Vagina (tissue), 2 donors: Measurements from ENCODE around the gene C1orf105.

Source experiments
- POLR2AphosphoS5 ChIP-seq, 2 donors: sonication (generic); formaldehyde crosslinking; IDR thresholded peaks; one replicate each; pipeline ENCODE4 v1.9.0; 2017; ENCODE audit warnings: antibody characterized with exemption in 2 of 2, mild to moderate bottlenecking in 2 of 2, low read depth in 1 of 2; ENCODE audit not compliant: insufficient read depth in 1 of 2
- TF ChIP-seq, protein P1 (sequence below), 3 experiments: fragments of 450-650 bp in 2 of 3; fragments of 200-600 bp in 1 of 3; sonication (generic) in 1 of 3; IDR thresholded peaks; one replicate each; pipeline ENCODE4 v1.5.1; 2017 to 2019; ENCODE audit warnings: antibody characterized with exemption in 3 of 3, mild to moderate bottlenecking in 2 of 3, moderate library complexity in 2 of 3

DNA sequence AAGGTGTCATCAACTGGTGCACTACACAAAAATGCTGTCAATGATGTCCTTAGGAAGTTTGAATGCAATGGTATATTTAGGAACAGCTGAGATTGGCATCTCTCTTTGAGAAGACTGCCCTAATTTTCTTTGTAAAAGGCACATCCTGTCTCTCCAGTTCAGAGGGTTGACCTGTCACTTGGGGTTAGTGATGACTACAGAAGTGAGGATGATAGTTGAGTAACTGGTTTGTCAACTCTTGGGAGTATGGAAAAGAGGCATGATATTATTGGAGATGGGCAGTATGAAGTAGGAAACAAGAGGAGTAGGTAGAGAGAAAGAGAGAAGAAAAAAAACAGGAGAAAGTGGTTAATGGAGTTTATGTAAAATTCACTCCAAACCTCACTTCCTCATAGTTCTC is 63.8 kb downstream of the C1orf105 start:
- TF ChIP-seq, protein P1, sequence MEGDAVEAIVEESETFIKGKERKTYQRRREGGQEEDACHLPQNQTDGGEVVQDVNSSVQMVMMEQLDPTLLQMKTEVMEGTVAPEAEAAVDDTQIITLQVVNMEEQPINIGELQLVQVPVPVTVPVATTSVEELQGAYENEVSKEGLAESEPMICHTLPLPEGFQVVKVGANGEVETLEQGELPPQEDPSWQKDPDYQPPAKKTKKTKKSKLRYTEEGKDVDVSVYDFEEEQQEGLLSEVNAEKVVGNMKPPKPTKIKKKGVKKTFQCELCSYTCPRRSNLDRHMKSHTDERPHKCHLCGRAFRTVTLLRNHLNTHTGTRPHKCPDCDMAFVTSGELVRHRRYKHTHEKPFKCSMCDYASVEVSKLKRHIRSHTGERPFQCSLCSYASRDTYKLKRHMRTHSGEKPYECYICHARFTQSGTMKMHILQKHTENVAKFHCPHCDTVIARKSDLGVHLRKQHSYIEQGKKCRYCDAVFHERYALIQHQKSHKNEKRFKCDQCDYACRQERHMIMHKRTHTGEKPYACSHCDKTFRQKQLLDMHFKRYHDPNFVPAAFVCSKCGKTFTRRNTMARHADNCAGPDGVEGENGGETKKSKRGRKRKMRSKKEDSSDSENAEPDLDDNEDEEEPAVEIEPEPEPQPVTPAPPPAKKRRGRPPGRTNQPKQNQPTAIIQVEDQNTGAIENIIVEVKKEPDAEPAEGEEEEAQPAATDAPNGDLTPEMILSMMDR (IDR thresholded peaks at IDR 0.05), result no peak
- TF ChIP-seq POLR2AphosphoS5 (IDR thresholded peaks at IDR 0.05; ENCODE audit: insufficient read depth in 1 of 2, low read depth in 1 of 2), result no peak
